ENCODE measurements around the gene GGPS1.
"Not testable (repeated sequence)": the region's sequence is repeated elsewhere in the genome, so short reads cannot be mapped to it uniquely, and the experiment has no call there.

GGPS1 gene

DNA sequence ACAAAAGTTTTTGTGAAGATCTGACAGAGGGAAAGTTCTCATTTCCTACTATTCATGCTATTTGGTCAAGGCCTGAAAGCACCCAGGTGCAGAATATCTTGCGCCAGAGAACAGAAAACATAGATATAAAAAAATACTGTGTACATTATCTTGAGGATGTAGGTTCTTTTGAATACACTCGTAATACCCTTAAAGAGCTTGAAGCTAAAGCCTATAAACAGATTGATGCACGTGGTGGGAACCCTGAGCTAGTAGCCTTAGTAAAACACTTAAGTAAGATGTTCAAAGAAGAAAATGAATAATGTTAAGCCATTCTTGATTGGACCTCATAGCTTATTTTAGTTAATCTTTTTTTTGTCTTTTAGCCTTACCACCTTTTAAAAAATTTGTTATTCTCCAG lies 14.1 kb downstream of the GGPS1 start:
- no peak for DNase-seq

DNA sequence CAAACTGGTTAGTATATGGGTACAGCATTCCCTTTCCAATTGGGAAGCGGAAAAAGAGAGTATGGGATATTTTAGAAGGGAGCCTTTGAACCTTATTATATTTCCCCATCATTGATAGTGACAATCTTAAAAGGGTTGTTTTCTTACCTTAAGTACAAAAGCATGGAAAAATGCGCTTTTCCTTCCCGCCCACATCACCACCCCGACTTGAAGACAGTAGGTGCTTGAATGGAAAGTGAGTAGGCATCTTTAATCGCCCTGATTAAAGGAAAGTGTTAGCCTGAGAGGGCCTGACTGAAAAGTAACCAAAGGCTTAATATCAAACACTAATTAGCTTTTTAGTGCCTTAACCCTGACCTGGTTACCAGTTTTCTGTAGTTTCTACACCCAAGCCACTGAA lies 15.4 kb downstream of the GGPS1 start:
- DNase-seq = no peak

DNA sequence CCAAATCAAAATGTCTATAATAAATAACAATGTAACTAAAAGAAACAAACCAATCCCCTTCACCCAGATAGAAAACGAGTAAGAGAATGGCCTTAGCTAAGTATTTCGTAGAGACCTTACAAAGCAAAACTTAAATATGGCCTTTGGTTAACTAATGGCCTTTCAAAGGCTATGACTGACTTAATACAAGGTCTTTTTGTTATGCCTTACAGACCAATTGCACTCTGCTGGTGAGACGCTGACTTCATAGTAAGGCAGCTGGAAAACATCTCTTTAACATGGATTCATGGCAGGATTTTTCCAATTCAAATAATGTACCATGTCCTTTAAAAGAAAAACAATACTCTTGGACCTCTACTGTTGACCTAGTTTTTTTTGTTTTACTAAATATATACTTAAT lies 23.1 kb downstream of the GGPS1 start:
- DNase-seq = no peak

DNA sequence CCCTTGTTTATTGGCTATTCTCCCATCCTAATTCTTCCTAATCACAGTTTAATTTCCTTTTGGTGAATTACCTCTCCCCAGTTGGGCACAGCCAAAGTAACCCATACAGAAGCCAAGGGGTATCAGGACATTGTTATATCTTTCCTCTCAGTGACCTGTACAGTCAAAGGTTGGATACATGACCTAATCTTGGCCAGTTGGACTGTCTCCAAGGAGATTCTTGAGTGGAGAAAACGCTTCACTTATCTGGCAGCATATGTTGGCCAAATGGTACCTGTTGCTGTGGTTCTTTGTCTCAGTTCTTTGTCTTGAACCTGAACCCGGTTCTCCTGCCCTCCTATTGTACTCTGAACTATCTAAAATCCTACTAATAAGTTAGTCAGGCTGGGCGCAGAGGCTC lies 23.5 kb downstream of the GGPS1 start:
- DNase-seq = no peak

DNA sequence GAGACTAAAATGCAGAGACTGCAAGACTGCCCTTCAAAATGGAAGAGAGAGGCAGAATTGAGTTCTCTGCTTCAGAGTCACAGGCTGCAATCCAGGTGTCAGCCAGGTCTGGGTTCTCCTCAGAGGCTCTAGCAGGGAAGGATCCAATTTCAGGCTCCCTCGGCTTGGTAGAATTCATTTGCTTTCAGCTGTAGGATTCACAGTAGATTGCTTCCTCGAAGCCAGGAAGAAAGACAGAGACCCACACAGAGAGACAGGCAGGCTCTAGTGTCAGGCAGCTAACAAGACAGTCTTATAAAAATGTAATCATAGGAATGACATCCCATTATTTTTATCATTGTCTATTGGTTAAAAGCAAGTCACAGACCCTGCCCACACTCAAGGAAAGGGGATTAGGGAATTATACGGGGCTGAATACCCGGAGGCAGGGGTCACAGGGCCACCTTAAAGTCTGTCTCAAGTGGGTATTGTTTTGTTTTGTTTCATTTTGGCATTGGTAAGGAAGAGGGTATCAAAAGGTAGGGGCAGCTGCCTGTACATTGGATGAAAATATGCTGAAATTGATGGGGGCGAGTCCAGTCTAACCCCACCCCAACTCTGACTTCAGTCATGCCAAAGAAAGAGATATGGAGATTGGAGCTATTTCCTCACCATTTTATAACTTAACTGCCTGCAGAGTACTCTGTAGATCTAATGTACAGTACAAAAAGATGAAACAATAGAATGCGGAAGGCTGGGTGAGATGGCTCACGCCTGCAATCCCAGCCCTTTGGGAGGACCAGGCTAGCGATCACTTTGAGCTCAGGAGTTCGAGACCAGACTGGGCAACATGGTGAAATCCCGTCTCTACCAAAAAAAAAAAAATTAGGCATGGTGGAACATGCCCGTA lies 29.4 kb downstream of the GGPS1 start:
- DNase-seq = no peak

DNA sequence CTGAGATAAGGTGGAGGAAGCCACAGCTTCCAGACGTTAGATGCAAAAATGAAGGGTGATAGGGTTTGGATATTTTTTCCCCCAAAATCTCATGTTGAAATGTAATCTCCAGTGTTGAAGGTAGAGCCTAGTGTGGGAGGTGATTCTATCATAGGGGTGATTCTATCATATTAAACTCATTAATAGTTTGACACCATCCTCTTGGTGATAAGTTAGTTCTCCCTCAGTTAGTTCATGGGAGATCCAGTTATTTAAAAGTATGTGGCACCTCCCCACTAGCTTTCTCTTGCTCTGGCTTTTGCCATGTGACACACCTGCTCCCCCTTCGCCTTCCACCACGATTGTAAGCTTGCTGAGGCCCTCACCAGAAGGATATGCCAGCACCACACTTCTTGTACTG lies 30.5 kb downstream of the GGPS1 start:
- DNase-seq = no peak

DNA sequence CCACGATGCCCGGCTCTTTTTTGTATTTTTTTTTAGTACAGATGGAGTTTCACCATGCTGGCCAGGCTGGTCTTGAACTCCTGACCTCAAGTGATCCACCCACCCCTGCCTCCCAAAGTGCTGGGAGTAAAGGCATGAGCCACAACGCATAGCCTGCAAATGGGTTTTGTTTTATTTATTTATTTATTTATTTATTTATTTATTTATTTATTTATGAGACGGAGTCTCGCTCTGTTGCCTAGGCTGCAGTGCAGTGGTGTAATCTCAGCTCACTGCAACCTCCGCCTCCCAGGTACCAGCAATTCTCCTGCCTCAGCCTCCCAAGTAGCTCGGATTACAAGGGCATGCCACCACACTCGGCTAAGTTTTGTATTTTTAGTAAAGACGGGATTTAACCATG lies 35.8 kb downstream of the GGPS1 start:
- DNase-seq = not testable (repeated sequence)

DNA sequence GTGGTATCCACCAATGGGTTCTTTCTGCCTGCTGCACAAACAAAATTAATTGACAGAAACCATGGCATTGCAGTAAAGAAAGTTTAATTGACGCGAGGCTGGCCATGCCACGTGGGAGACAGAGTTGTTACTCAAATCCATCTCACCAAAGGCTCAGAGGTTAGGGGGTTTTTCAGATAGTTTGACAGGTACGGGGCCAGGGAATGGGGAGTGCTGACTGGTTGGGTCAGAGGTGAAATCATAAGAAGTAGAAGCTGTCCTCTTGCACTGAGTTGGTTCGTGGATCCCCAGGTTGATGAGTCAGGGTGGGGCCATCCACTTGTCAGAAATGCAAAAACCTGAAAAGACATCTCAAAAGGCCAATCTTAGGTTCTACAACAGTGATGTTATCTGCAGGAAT lies 37.9 kb downstream of the GGPS1 start:
- peak; percentile 9 to 12 for DNase-seq

DNA sequence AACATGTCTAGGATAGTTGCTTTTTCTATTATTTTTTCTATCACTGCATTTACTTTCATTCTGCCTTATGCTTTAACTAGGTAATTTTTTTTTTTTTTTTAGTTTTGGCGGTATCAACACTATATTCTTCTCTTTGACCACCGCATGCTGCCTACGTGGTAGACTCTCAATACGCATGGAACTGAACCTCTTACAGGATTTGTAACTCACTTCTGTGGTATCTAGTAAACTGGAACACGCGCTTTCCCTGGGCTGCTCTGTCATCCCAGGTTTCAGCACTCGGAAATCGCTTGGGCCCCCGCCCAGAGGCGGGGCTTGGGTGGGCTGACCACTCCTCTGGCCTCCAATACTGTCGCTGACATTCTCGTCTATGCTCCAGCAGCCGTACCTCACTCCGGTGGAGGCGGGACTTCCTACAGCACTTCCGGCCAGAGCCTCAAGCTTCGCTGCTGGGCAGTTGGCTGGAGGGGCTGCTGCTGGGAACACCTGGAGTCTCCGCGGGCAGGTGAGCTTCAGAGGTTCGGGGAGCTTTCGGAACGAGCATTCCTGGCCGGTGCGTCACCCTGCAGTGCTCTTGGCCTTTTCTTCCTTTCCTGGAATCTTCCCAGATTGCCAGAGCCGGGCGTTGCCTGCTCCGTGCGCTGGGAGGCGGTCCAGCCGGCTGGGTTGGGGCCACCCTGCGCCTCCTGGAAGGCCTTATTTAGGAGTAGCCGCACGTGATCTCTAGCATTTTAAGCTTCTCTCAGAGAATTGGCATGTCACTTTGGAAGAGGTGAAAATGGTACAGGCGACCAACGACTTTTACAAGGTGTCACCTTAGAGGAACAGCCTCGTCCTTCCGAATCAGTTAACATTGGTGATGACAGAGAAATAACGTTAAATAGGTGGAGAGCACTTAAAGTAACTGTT lies 38.9 kb downstream of the GGPS1 start, which contains the start of gene TBCE:
TBCE (plus strand) TSS at position 428 of the 909 bp plus-strand sequence. CDS start 12,623 bp downstream, outside the sequence.
- peak; percentile 77 to 89 for DNase-seq

DNA sequence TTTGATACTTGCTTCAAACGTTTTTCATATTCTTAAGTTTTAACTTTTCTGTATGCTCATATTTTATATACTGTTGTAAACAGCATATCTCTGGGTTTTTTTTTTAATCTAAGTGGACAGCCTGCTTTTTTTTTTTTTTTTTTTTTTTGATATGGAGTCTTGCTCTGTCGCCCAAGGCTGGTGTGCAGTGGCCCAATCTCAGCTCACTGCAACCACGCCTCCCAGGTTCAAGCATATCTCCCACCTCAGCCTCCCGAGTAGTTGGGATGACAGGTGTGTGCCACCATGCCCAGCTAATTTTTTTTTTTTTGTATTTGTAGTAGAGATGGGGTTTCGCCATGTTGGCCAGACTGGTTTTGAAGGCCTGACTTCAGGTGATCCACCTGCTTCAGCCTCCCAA lies 40.1 kb downstream of the GGPS1 start:
- DNase-seq = no peak

DNA sequence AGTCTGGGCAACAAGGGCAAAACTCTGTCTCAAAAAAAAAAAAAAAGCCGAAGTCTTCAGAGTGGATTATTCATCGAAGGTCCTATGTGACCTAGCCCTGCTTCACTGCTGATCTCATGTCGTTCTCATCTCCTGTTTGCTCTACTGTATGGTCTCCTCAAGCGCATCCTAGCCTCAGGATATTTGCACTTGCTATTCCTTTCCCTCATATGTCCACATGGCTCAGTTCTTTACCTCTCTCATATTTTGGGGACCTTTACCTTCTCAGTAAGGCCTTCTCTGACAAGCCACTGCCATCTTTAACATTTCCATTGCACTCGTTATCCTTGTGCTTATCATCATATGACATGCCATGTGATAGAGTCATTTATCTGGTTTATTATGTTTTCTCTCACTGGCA lies 41.4 kb downstream of the GGPS1 start:
- no peak for DNase-seq

DNA sequence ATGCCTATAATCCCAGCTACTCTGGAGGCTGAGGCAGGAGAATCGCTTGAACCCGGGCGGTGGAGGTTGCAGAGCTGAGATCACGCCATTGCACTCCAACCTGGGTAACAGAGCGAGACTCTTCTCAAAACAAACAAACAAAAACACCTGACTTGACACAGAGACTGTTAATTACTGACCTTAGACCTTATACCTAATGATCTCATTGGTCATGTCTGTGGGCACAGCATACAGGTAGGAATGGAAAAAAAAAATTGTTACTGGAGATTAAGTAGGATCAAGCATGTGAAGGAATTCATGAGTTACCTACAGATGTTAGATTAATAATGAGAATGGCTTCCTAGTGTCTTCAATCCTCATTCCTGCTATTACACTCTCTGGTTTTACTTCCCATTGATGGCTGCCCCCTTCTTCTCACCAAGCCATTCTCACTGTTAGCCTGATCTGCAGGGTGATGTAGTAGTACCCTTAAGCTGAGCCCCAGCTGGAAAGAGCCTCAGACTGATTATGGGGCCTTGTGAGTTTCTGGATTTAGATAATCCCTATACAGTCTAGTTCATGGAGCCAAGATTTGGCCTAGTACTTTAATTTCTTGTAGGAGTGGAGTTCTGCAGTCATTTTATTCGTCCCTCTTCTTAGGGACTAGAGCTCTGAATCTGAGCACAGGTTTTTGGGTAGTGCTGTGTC lies 47.7 kb downstream of the GGPS1 start:
- no peak for DNase-seq

DNA sequence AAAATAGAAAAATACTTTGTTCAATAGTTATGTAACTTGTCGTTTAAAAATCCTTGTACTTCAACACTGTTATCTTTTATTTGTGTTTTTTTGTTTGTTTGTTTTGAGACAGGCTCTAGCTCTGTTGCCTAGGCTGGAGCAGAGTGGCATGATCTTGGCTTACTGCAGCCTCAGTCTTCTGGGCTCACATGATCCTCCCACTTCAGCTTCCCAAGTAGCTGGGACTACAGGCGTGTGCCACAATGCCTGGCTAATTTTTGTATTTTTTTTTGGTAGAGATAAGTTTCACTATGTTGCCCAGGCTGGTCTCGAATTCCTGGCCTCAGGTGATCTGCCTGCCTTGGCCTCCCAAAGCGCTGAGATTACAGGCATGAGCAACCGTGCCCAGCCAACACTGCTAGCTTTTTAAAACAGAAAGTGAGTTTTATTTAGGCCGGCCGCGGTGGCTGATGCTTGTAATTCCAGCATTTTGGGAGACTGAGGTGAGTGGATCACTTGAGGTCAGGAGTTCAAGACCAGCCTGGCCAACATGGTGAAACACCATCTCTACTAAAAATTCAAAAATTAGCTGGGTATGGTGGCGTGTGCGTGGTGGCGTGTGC lies 49.9 kb downstream of the GGPS1 start:
- not testable (repeated sequence) for DNase-seq

DNA sequence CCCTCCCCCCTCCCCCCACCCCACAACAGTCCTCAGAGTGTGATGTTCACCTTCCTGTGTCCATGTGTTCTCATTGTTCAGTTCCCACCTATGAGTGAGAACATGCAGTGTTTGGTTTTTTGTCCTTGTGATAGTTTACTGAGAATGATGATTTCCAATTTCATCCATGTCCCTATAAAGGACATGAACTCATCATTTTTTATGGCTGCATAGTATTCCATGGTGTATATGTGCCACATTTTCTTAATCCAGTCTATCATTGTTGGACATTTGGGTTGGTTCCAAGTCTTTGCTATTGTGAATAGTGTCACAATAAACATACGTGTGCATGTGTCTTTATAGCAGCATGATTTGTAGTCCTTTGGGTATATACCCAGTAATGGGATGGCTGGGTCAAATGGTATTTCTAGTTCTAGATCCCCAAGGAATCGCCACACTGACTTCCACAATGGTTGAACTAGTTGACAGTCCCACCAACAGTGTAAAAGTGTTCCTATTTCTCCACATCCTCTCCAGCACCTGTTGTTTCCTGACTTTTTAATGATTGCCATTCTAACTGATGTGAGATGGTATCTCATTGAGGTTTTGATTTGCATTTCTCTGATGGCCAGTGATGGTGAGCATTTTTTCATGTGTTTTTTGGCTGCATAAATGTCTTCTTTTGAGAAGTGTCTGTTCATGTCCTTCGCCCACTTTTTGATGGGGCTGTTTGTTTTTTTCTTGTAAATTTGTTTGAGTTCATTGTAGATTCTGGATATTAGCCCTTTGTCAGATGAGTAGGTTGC lies 53.8 kb downstream of the GGPS1 start:
- not testable (repeated sequence) for DNase-seq

DNA sequence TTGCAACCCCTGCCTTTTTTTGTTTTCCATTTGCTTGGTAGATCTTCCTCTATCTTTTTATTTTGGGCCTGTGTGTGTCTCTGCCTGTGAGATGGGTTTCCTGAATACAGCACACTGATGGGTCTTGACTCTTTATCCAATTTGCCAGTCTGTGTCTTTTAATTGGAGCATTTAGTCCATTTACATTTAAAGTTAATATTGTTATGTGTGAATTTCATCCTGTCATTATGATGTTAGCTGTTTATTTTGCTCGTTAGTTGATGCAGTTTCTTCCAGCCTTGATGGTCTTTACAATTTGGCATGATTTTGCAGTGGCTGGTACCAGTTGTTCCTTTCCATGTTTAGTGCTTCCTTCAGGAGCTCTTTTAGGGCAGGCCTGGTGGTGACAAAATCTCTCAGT lies 57.3 kb downstream of the GGPS1 start:
- not testable (repeated sequence) for DNase-seq

DNA sequence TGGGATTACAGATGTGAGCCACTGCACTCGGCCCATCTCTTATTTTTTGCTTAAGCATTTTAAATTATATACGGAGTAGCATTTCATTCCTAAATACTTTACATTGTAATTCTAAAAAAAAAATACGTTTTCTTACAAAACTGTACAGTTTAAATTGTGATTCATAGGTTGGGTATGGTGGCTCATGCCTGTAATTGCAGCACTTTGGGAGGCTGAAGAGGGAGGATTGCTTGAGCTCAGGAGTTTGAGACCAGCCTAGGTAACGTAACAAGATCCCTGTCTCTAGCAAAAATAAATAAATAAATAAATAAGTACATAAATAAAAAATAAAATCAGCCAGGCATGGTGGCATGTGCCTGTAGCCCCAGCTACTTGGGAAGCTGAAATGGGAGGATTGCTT lies 63.5 kb downstream of the GGPS1 start:
- DNase-seq = no peak

Measured in stimulated activated CD4-positive, alpha-beta T cell treated with anti-CD3 and anti-CD28 coated beads, Interleukin-2, amount 100 ng/mL, for 48 hours (primary cell).